ENCODE data around the gene GSK3A.

GRCh38 chr19:42188665-42189064 lies 53.7 kb downstream of the GSK3A start:
- TF ChIP-seq, protein P1, sequence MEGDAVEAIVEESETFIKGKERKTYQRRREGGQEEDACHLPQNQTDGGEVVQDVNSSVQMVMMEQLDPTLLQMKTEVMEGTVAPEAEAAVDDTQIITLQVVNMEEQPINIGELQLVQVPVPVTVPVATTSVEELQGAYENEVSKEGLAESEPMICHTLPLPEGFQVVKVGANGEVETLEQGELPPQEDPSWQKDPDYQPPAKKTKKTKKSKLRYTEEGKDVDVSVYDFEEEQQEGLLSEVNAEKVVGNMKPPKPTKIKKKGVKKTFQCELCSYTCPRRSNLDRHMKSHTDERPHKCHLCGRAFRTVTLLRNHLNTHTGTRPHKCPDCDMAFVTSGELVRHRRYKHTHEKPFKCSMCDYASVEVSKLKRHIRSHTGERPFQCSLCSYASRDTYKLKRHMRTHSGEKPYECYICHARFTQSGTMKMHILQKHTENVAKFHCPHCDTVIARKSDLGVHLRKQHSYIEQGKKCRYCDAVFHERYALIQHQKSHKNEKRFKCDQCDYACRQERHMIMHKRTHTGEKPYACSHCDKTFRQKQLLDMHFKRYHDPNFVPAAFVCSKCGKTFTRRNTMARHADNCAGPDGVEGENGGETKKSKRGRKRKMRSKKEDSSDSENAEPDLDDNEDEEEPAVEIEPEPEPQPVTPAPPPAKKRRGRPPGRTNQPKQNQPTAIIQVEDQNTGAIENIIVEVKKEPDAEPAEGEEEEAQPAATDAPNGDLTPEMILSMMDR (conservative IDR thresholded peaks at IDR 0.05; ENCODE audit: low read depth, low read length): no peak
- TF ChIP-seq RAD21 (IDR thresholded peaks at IDR 0.05; ENCODE audit: low read length) (no peak), POLR2A (IDR thresholded peaks at IDR 0.05; ENCODE audit: low read depth, low read length) (no peak), RCOR1 (IDR thresholded peaks at IDR 0.05; ENCODE audit: insufficient replicate concordance, low read length) (no peak), CHD1 (IDR thresholded peaks at IDR 0.05; ENCODE audit: low read depth, low read length) (no peak), USF2 (IDR thresholded peaks at IDR 0.05; ENCODE audit: low read depth, low read length) (no peak)

All from IMR-90 (cell line).